Activated CD4-positive, CD25-positive, alpha-beta regulatory T cell (primary cell): ENCODE results near the gene CREB1.

Experiments used
- DNase-seq, 4 experiments: peaks; one replicate each; lab custom pipeline; 2025; lab: John Stamatoyannopoulos, UW

CREB1 gene

GRCh38 chr2:207504513-207505170 lies 25.1 kb upstream of the CREB1 start:
- no peak for DNase-seq

GRCh38 chr2:207505171-207505570 lies 24.6 kb upstream of the CREB1 start:
- DNase-seq, result no peak

DNA sequence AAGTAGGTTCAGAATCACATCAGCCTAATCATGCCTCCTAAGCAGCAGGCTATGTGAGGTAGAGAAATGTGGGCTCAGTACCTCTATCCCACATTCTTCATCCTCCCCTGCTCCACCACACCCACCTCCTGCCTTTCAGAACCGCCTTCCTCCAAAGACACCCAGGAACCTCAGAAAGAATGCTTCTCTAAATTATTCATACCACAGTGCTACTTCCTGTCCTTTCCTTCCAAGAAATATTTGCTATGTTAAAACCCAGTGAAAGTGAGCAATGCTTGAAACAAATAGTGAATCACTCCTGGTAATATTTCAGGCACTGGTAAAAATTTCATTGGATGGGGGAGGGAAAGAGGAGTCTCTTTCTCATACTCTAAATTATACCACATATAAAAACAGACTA lies 24.0 kb upstream of the CREB1 start:
- DNase-seq, result no peak

DNA sequence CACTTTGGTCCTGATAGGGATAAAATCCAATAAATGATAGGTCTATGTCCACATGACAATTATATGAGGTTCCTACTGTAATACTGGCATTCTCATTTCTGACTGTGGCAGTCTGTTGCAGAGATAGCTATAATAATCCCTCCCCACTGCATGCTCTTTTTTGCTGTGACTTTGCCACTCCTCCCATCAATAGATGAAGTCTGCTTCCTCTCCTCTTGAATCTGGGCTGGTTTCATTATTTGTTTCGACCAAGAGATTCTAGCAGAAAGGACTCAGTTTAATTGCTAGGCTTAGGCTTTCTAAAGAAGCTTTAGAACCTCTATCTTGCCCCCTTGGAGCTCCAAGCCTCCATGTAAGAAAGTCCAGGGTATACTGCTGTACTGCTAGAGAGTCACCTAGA lies 23.3 kb upstream of the CREB1 start:
- DNase-seq, result no peak

- DNase-seq, result no peak
Observed at GRCh38 chr2:207510148-207510547, 19.6 kb upstream of the CREB1 start.

DNA sequence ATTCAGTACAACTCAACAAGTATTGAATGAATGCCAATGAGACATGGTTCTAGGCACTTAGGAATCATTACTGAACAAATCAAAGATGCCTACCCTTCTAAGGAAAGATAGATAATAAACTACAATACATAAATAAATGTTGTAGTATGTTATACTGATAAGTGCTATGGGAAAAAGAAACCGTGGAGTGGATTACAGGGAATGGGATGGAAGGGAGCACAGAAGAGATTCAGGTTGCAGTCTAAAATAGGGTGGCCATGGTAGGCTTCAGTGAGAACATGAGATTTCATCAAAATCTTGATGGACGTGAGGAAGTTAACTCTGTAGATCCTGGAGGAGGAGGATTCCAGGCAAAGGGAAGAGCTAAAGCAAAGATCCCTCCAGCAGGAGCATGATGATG lies 17.9 kb upstream of the CREB1 start:
- no peak for DNase-seq

DNA sequence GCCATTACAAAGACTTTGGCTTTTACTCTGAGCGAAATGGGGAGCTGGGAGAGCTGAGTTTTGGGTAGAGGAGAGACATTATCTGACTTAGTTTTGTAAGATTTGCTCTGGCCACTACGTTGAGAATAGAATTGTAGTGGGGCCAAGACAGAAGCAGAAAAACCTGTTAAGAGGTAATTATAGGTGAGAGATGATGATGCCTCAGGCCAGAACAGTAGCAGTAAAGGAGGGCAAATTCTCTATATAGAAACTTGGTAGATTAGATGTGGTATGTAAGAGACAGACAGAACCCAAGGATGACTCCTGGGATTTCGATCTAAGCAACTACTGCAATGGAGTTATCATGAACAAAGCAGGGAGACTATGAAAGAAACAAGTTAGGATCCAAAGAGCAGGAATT lies 17.4 kb upstream of the CREB1 start:
- no peak for DNase-seq

DNA sequence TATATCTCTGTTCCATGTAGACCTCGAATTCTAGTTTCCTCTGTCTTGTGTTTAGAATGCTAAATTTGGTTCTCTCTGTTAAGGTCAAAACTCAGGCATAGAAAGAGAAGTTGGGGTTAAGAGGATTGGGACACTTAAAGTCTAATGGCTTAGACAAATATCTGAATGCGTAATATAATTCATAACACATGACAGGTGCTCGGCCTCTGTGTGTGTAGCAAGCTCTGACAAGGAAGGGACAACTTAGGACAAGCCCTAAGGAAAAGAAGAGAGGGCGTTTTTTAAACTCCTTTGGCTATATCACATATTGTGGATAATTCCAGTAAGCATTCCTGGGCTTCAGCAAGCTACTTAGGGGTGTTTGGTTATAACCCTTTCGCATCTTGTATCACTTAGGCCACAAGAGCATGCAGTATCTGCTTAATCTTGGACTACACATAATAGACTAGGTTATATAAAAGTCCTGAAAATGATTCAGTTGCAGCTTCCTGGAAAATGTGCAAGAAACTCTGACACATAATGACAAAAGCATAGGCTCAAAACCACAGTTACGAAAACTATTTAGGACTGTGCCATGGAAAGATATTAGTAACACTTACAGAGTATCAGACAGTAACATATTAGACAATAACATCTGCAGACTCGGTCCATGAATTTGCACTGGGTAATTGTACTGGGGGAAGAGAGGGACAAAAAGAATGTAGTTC lies 16.1 kb upstream of the CREB1 start:
- DNase-seq, result no peak

GRCh38 chr2:207514451-207514850 lies 15.3 kb upstream of the CREB1 start:
- DNase-seq, result no peak

DNA sequence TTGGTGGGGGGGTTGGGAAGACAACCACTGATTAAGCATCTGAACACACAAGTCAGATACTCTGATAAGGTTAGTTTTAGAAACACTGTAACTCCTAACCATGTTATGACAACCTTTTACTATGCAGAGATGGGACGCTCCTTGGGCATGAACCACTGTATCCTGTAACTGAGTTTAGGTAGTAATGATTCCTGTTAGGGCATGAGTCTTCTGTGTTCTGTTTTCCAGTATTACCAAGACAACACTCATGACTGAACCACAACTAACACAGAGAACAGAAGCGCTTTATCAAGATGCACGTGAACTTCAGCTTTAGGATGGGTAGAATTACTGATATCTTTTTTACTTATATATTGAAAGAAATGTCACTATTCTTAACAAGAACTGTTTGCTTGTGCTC lies 14.1 kb upstream of the CREB1 start:
- DNase-seq, result no peak

DNA sequence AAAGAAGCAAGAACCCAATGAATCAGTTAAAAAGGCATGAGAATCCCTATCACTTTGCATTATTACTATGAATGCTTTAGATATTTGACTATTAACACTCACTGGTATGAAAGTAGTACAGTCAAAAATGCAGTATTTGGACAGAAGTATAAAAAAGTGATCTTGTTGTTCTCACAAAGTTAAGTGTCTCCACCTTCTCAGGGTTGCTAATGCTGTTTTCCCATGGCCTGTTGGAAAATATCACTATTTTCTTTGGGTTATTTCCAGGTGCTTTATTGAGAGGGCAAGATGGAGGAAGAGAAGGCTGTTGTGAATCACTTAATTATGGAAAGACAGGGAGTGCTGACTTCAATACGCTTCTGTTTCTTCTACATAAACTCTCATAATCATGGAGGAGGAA lies 13.6 kb upstream of the CREB1 start:
- no peak for DNase-seq

GRCh38 chr2:207523005-207523404 lies 6.8 kb upstream of the CREB1 start:
- DNase-seq, result no peak

GRCh38 chr2:207525296-207525695 lies 4.5 kb upstream of the CREB1 start:
- no peak for DNase-seq

DNA sequence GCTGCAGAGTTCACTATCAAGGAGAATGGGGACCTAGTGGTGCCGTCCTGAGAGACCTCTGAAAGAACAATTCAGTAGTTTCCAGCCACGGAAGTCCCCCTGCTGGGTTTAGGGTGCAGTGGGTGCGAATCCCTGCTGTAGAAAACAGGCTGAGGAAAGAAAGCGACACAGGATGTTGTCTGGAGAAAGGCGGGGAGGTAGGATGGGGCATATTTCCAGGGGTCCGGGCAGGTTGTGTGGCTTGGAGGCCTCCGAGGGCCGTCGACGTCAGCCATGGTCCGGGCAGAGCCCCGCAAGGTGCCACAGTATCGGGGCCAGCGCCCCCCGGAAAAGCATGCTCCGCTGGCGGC lies 807 bp upstream of the CREB1 start:
- DNase-seq, result peak in 3 of 4 experiments; percentile 34 to 43 (median 38)

DNA sequence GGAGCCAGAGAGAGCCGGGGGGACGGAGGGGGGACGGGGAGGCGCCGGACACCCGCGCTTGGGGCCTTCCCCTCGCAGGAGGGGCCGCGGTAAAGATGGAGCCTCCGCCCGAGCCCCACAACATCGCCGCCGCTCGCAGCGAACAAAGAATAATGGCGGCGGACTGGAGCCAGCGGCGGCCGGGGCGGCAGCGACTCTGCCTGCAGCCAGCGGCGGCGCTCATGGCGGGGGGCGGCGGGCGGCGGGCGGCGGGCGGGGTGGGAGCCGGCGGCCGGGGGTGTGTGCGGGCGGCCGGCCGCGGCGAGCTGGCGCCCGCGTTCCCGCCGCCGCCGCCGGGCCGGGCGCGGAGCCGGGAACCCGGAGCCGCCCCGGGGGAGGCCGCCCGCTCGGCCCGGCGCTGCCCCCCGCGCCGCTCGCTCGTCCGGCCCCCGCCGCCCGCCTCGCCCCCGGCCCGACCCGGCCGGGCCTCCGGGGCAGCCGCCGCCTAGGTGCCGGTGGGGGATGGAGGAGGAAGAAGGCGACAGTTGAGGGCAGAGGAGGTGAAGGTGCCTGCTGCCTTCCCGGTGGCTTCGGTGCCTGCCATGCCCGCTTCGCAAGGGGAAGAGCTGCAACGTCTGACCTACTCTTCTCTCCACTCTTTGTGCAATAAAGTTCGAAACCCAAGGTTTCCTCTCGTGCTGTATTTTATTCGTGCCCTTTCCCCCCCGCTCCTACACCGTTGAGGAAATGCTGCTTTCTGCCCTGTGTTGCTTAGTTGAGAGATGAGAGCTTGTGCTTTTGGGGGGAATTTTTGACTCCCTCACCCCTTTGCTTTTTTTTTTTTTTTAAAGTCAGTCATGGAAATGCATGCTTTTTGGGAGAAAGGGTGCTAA lies 634 bp downstream of the CREB1 start:
- peak in 3 of 4 experiments; percentile 8 to 43 (median 41) for DNase-seq

- no peak for DNase-seq
Observed at GRCh38 chr2:207531032-207531952, 1.5 kb downstream of the CREB1 start.

GRCh38 chr2:207532676-207533075 lies 2.9 kb downstream of the CREB1 start:
- no peak for DNase-seq

GRCh38 chr2:207533461-207534008 lies 3.8 kb downstream of the CREB1 start:
- no peak for DNase-seq

- no peak for DNase-seq
Observed at GRCh38 chr2:207534417-207534816, 4.7 kb downstream of the CREB1 start.

- no peak for DNase-seq
Observed at GRCh38 chr2:207539470-207539869, 9.7 kb downstream of the CREB1 start.

DNA sequence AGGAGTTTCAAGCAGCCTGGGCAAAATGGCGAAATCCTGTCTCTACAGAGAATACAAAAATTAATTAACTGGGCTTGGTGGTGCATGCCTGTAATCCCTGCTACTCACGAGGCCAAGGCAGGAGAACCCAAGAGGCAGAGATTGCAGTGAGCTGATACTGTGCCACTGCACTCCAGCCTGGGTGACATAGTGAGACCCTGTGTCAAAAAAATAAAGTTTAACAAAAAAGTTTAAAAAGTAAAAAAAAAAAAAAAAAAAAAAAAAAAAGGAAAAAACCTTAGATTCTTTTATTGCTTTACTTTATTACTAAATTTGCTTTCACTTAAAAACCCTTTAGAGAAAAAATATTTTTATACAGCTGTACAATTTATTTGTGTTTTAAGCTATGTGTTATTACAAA lies 10.7 kb downstream of the CREB1 start:
- DNase-seq, result no peak

GRCh38 chr2:207541933-207542332 lies 12.2 kb downstream of the CREB1 start:
- no peak for DNase-seq
